OCI-LY1 (cell line): ENCODE measurements around the gene CACNA1D.

ENCODE experiments used
- H2AFZ ChIP-seq: fragments of 200-600 bp; sonication (generic), shearing (Covaris generic); 2 replicates; pipeline ENCODE4 v1.6.0; 2014; ENCODE audit warnings: antibody characterized with exemption, mild to moderate bottlenecking, low read length
- H3F3A ChIP-seq: fragments of 200-600 bp; sonication (generic), shearing (Covaris generic); 2 replicates; pipeline ENCODE4 v1.6.0; 2014; ENCODE audit warnings: mild to moderate bottlenecking, antibody characterized with exemption, low read length, moderate library complexity; ENCODE audit not compliant: insufficient read depth
- H3K27ac ChIP-seq: fragments of 200-600 bp; sonication (generic); 2 replicates; pipeline ENCODE4 v1.5.1; 2014; ENCODE audit warnings: low read length, mixed run types, mild to moderate bottlenecking, low read depth; ENCODE audit not compliant: poor library complexity, severe bottlenecking
- H3K27me3 ChIP-seq: fragments of 200-600 bp; sonication (generic); 2 replicates; pipeline ENCODE4 v1.6.0; 2014; ENCODE audit warnings: antibody characterized with exemption, mild to moderate bottlenecking, low read length, moderate library complexity; ENCODE audit not compliant: insufficient read depth
- H3K36me3 ChIP-seq: fragments of 200-600 bp; sonication (generic); 2 replicates; pipeline ENCODE4 v1.6.1; 2014; ENCODE audit warnings: mild to moderate bottlenecking, antibody characterized with exemption, low read length, moderate library complexity, mixed read lengths; ENCODE audit not compliant: insufficient read depth
- H3K4me1 ChIP-seq: fragments of 200-600 bp; sonication (generic); 2 replicates; pipeline ENCODE4 v1.5.1; 2014; ENCODE audit warnings: mild to moderate bottlenecking, low read length, moderate library complexity; ENCODE audit not compliant: insufficient read depth, severe bottlenecking
- H3K4me2 ChIP-seq: fragments of 200-600 bp; sonication (generic), shearing (Covaris generic); 2 replicates; pipeline ENCODE4 v1.6.1; 2014; ENCODE audit warnings: low read length
- H3K4me3 ChIP-seq: fragments of 200-600 bp; sonication (generic); 2 replicates; pipeline ENCODE4 v1.5.1; 2014; ENCODE audit warnings: low read length, low read depth, mild to moderate bottlenecking, mixed read lengths; ENCODE audit not compliant: poor library complexity, severe bottlenecking
- H3K79me2 ChIP-seq: fragments of 200-600 bp; shearing (Covaris generic); 2 replicates; pipeline ENCODE4 v1.6.1; 2016; ENCODE audit warnings: mixed run types, low read length, mixed read lengths; ENCODE audit not compliant: insufficient read depth
- H3K9ac ChIP-seq: fragments of 200-600 bp; sonication (generic), shearing (Covaris generic); 2 replicates; pipeline ENCODE4 v1.6.1; 2014; ENCODE audit warnings: mild to moderate bottlenecking, low read length, mixed read lengths
- H3K9me2 ChIP-seq: fragments of 200-600 bp; sonication (generic), shearing (Covaris generic); 2 replicates; pipeline ENCODE4 v1.6.1; 2014; ENCODE audit warnings: low read depth, mild to moderate bottlenecking, low read length, mixed read lengths
- H3K9me3 ChIP-seq: fragments of 200-600 bp; shearing (Covaris generic); 2 replicates; pipeline ENCODE4 v1.6.1; 2014; ENCODE audit warnings: low read length, mixed read lengths
- H4K20me1 ChIP-seq: fragments of 200-600 bp; sonication (generic), shearing (Covaris generic); 2 replicates; pipeline ENCODE4 v1.6.0; 2016; ENCODE audit warnings: mild to moderate bottlenecking, low read length; ENCODE audit not compliant: insufficient read depth
- CTCF ChIP-seq: fragments of 200-600 bp; sonication (generic), shearing (Covaris generic); IDR thresholded peaks from 2 replicates; pipeline ENCODE4 v1.5.1; 2017; ENCODE audit warnings: mild to moderate bottlenecking, antibody characterized with exemption, low read length, moderate library complexity, mixed read lengths
- EZH2 ChIP-seq: fragments of 200-600 bp; sonication (generic), shearing (Covaris generic); IDR thresholded peaks from 2 replicates; pipeline ENCODE4 v1.8.0; 2017; ENCODE audit warnings: borderline replicate concordance, mixed run types, mild to moderate bottlenecking, antibody characterized with exemption, low read length, moderate library complexity, mixed read lengths

Gene CACNA1D

GRCh38 chr3:53483821-53484220 lies 10.6 kb upstream of the CACNA1D start:
- Histone ChIP-seq H3K9me2 (no peaks in the 10 kb centered on the region), H3K79me2 (no peaks in the 10 kb centered on the region), H3K9me3 (no peaks in the 10 kb centered on the region), H3K4me1 (no peaks in the 10 kb centered on the region), H3K27ac (no peak overlapping the region), H3F3A (no peaks in the 10 kb centered on the region), H3K4me3 (no peak overlapping the region), H4K20me1 (no peaks in the 10 kb centered on the region), H3K36me3 (no peaks in the 10 kb centered on the region), H2AFZ (no peak overlapping the region), H3K4me2 (no peak overlapping the region), H3K9ac (no peak overlapping the region), H3K27me3 (no peaks in the 10 kb centered on the region; the same call in 1 of the 2 replicates)
- no peak for TF ChIP-seq CTCF
- no peak for TF ChIP-seq EZH2

GRCh38 chr3:53484984-53485383 lies 9.4 kb upstream of the CACNA1D start:
- no peak overlapping the region for H2AFZ ChIP-seq
- no peak overlapping the region for H3K4me3 ChIP-seq
- no peak overlapping the region for H3K4me2 ChIP-seq
- no peaks in the 10 kb centered on the region for H4K20me1 ChIP-seq
- TF ChIP-seq EZH2: no peak
- TF ChIP-seq CTCF: no peak
- H3F3A ChIP-seq: no peaks in the 10 kb centered on the region
- H3K9ac ChIP-seq: no peak overlapping the region
- no peaks in the 10 kb centered on the region for H3K36me3 ChIP-seq
- no peaks in the 10 kb centered on the region for H3K4me1 ChIP-seq
- H3K9me2 ChIP-seq: no peaks in the 10 kb centered on the region
- no peak overlapping the region for H3K27ac ChIP-seq
- H3K9me3 ChIP-seq: no peaks in the 10 kb centered on the region
- H3K27me3 ChIP-seq: no peaks in the 10 kb centered on the region; the same call in 1 of the 2 replicates
- H3K79me2 ChIP-seq: no peaks in the 10 kb centered on the region

- Histone ChIP-seq H3F3A (no peaks in the 10 kb centered on the region), H3K36me3 (no peaks in the 10 kb centered on the region), H3K27me3 (no peaks in the 10 kb centered on the region), H3K4me2 (no peak overlapping the region), H3K27ac (no peak overlapping the region), H3K4me3 (no peak overlapping the region), H4K20me1 (no peaks in the 10 kb centered on the region), H3K9ac (no peak overlapping the region), H3K9me3 (no peaks in the 10 kb centered on the region), H3K9me2 (no peaks in the 10 kb centered on the region), H2AFZ (no peak overlapping the region), H3K79me2 (no peaks in the 10 kb centered on the region), H3K4me1 (no peaks in the 10 kb centered on the region)
- TF ChIP-seq CTCF (no peak), EZH2 (no peak)
Measured at GRCh38 chr3:53485675-53486403, 8.6 kb upstream of the CACNA1D start.
